IMR-90 (cell line): ENCODE data around the gene ARHGAP19.

Experiments used
- CEBPB ChIP-seq: IDR thresholded peaks from 2 replicates; pipeline ENCODE4 v1.6.1; 2012; ENCODE audit warnings: low read depth, low read length, improper control_type of control experiment
- FOS ChIP-seq: fragments of 150-350 bp; IDR thresholded peaks from 2 replicates; pipeline ENCODE4 v1.6.1; 2016; ENCODE audit warnings: low read depth, low read length
- POLR2A ChIP-seq: IDR thresholded peaks from 2 replicates; pipeline ENCODE4 v1.6.1; 2012; ENCODE audit warnings: mild to moderate bottlenecking, low read depth, low read length
- RCOR1 ChIP-seq: IDR thresholded peaks from 2 replicates; pipeline ENCODE4 v1.6.1; 2012; ENCODE audit warnings: mild to moderate bottlenecking, low read length, improper control_type of control experiment; ENCODE audit not compliant: insufficient replicate concordance
- SMC3 ChIP-seq: fragments of 150-350 bp; IDR thresholded peaks from 2 replicates; pipeline ENCODE4 v1.6.1; 2016; ENCODE audit warnings: low read depth, mild to moderate bottlenecking, antibody characterized with exemption, low read length, moderate library complexity
- TF ChIP-seq, protein P1 (sequence below): conservative IDR thresholded peaks from 2 replicates; pipeline ENCODE4 v1.5.1; 2012; ENCODE audit warnings: mild to moderate bottlenecking, low read depth, low read length, improper control_type of control experiment

DNA sequence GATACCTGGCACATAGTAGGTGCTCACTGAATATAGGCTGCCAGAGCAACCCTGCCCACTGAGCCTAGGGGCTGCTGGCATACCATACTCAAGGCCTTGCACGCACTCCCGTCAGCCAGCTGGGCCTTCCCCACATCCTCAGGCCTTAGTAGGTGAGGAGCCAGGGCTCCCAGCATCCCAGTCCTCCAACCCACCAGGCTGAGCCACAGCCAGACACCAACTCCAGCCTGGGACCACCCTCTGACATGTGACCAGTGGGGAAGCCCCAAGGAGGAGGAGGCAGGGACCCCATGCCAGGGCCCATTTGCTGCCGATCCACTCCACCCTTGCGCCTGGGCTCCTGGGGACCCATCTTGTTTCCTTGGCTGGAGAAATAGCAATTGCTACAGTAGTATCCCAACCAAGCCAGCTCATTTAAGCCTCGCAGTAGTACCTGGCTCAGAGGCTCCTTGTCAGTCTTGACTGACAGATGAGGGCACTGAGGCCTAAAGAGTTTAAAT lies 118.1 kb downstream of the ARHGAP19 start:
- TF ChIP-seq CEBPB, result no peak
- TF ChIP-seq FOS, result no peak
- TF ChIP-seq, protein P1, sequence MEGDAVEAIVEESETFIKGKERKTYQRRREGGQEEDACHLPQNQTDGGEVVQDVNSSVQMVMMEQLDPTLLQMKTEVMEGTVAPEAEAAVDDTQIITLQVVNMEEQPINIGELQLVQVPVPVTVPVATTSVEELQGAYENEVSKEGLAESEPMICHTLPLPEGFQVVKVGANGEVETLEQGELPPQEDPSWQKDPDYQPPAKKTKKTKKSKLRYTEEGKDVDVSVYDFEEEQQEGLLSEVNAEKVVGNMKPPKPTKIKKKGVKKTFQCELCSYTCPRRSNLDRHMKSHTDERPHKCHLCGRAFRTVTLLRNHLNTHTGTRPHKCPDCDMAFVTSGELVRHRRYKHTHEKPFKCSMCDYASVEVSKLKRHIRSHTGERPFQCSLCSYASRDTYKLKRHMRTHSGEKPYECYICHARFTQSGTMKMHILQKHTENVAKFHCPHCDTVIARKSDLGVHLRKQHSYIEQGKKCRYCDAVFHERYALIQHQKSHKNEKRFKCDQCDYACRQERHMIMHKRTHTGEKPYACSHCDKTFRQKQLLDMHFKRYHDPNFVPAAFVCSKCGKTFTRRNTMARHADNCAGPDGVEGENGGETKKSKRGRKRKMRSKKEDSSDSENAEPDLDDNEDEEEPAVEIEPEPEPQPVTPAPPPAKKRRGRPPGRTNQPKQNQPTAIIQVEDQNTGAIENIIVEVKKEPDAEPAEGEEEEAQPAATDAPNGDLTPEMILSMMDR, result no peak
- no peak for TF ChIP-seq POLR2A
- TF ChIP-seq SMC3, result no peak
- no peak for TF ChIP-seq RCOR1
